Measurements from ENCODE around the gene MAP6. TPM values are rescaled to one million over a fixed set of nuclear protein-coding genes. Genes with fewer than 3 reads are reported as not detected.

MAP6 gene
- total RNA-seq, 1 donor from 2014 or later = 6.0 TPM

DNA sequence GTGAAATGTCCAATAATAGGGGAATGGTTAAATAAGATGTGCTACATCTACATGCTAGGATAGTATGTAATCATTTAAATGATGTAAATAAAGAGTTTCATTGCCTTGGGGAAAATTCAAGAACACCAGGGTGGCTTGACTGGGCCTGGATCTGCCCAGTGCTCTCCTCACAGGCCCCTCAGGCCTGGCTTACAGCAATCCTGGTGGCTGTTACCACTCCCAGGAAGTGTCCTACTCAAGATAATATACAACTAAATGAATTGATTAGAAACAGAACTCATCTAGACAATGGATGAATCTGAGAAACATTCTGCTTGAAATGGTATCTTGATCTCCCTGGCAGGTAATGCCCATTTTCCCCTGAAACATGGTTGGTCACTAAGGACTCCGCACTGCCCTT, 30.8 kb downstream of the MAP6 start:
- H3K4me1 Mint-ChIP-seq (ENCODE audit: low read depth) = peaks cover 9% of the 10 kb centered on the region
- H3K36me3 Mint-ChIP-seq (ENCODE audit: insufficient read depth) = no peaks in the 10 kb centered on the region
- H3K27ac Mint-ChIP-seq = no peak overlapping the region
- no peaks in the 10 kb centered on the region for H3K9me3 Mint-ChIP-seq (ENCODE audit: low read depth)
- no peak for DNase-seq (ENCODE audit: low spot score, unreplicated experiment)
- H3K4me3 Mint-ChIP-seq (ENCODE audit: low read depth) = no peak overlapping the region
- no peak for TF ChIP-seq CTCF (IDR thresholded peaks at IDR 0.05; ENCODE audit: unreplicated experiment)
- H3K27me3 Mint-ChIP-seq = peaks cover 15% of the 10 kb centered on the region

DNA sequence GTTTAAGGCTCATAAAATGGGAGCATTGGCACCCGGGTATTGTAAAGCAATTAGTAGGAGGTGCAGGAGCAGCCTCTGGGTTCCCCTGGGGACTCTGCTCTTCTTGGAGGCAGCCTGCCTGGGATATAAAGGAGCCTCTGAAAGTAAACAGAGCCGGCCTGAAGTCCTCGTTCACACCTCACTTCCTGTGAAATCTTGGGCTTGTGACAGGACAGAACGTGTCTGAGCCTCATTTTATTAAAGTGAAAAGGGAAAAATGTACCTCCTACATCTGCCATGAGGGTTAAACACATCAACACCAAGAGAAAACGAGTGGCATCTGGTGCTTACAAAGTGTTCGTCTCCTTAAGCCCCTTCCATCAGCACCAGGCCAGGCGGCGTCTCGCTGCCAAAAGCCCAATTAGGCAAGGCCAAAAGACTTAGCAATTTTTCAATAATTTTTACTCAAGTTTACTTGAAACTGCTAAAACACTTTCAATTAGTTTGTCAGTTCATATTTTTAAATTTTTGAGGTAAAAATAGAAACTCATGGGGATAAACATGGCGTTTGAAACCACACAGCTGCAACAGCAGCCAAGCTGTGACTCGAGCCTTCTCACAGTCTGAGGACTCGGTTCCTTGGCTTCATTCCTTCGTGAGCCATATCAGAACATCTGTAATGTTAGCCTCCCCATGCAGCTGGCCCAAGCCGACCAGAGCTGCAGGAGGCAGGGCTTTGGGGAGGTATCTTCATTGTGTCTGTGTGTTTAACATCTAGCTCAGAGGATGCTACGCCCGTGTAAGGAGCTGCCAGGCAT, 33.6 kb downstream of the MAP6 start:
- no peaks in the 10 kb centered on the region for H3K9me3 Mint-ChIP-seq (ENCODE audit: low read depth)
- no peak overlapping the region for H3K27ac Mint-ChIP-seq
- no peak for TF ChIP-seq CTCF (IDR thresholded peaks at IDR 0.05; ENCODE audit: unreplicated experiment)
- no peaks in the 10 kb centered on the region for H3K36me3 Mint-ChIP-seq (ENCODE audit: insufficient read depth)
- peaks cover 17% of the 10 kb centered on the region for H3K27me3 Mint-ChIP-seq
- H3K4me3 Mint-ChIP-seq (ENCODE audit: low read depth) = no peak overlapping the region
- H3K4me1 Mint-ChIP-seq (ENCODE audit: low read depth) = peaks cover 14% of the 10 kb centered on the region
- no peak for DNase-seq (ENCODE audit: low spot score, unreplicated experiment)

DNA sequence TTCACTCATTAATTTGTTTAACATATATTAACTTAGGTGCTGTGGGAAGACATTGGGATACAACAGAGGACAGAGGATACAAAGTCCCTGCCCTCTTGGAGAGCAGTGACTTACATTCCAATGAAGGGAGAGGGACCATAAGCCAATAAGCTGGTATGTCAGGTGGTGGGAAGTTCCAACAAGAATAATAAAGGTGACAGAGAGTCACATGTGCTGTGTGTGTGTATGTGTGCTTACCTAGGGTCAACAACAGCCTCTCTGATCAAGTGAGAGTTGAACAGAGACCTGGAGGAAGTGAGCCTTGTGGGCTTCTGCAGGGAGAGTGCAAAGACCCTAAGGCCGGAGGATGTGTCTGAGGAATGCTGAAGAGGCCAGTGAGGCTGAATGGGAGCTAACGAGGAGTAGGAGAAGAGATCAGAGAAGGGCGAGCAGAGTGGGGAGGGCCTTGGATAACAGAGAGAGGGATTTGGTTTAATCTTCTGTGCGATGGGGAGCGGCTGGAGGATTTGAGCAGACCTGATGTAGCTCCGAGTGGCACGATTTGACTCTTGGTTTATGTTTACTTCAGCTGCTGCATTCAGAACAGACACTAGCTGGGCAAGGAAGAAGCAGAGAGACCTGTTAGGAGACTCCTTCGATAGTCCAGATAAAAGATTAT, 35.3 kb downstream of the MAP6 start:
- peaks cover 8% of the 10 kb centered on the region for H3K4me1 Mint-ChIP-seq (ENCODE audit: low read depth)
- no peak for TF ChIP-seq CTCF (IDR thresholded peaks at IDR 0.05; ENCODE audit: unreplicated experiment)
- H3K27ac Mint-ChIP-seq = no peak overlapping the region
- H3K4me3 Mint-ChIP-seq (ENCODE audit: low read depth) = no peak overlapping the region
- no peaks in the 10 kb centered on the region for H3K36me3 Mint-ChIP-seq (ENCODE audit: insufficient read depth)
- peaks cover 20% of the 10 kb centered on the region for H3K27me3 Mint-ChIP-seq
- H3K9me3 Mint-ChIP-seq (ENCODE audit: low read depth) = no peaks in the 10 kb centered on the region
- DNase-seq (ENCODE audit: low spot score, unreplicated experiment) = no peak

GRCh38 chr11:75632962-75633361, 35.9 kb downstream of the MAP6 start:
- Mint-ChIP-seq H3K36me3 (ENCODE audit: insufficient read depth) (no peaks in the 10 kb centered on the region), H3K27me3 (peaks cover 21% of the 10 kb centered on the region), H3K4me1 (ENCODE audit: low read depth) (peaks cover 9% of the 10 kb centered on the region), H3K4me3 (ENCODE audit: low read depth) (no peak overlapping the region), H3K27ac (no peak overlapping the region), H3K9me3 (ENCODE audit: low read depth) (no peaks in the 10 kb centered on the region)
- DNase-seq (ENCODE audit: low spot score, unreplicated experiment) = no peak
- TF ChIP-seq CTCF (IDR thresholded peaks at IDR 0.05; ENCODE audit: unreplicated experiment) = no peak

DNA sequence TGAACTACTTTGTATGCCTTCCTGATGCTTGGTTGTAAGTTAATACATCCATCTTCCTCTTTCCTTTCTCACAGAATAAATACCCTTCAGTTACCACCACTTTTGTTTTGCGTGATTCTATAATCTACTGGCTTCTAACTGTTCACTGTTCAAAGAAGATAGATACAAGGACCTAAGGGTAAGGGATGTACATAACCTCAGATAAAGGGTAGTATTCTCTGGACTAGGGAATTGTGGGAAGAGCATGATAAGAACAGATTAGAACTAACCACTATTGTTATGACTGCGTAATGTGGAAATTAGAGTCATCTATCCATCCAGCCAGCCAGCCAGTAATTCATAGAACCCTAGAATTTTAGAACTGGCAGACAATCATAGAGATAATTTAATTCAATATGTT, 36.4 kb downstream of the MAP6 start:
- H3K27me3 Mint-ChIP-seq = peaks cover 22% of the 10 kb centered on the region
- H3K4me1 Mint-ChIP-seq (ENCODE audit: low read depth) = peaks cover 13% of the 10 kb centered on the region
- H3K9me3 Mint-ChIP-seq (ENCODE audit: low read depth) = no peaks in the 10 kb centered on the region
- no peak overlapping the region for H3K27ac Mint-ChIP-seq
- TF ChIP-seq CTCF (IDR thresholded peaks at IDR 0.05; ENCODE audit: unreplicated experiment) = no peak
- H3K36me3 Mint-ChIP-seq (ENCODE audit: insufficient read depth) = no peaks in the 10 kb centered on the region
- no peak for DNase-seq (ENCODE audit: low spot score, unreplicated experiment)
- H3K4me3 Mint-ChIP-seq (ENCODE audit: low read depth) = no peak overlapping the region
